Measurements from ENCODE around the gene MEA1.

DNA sequence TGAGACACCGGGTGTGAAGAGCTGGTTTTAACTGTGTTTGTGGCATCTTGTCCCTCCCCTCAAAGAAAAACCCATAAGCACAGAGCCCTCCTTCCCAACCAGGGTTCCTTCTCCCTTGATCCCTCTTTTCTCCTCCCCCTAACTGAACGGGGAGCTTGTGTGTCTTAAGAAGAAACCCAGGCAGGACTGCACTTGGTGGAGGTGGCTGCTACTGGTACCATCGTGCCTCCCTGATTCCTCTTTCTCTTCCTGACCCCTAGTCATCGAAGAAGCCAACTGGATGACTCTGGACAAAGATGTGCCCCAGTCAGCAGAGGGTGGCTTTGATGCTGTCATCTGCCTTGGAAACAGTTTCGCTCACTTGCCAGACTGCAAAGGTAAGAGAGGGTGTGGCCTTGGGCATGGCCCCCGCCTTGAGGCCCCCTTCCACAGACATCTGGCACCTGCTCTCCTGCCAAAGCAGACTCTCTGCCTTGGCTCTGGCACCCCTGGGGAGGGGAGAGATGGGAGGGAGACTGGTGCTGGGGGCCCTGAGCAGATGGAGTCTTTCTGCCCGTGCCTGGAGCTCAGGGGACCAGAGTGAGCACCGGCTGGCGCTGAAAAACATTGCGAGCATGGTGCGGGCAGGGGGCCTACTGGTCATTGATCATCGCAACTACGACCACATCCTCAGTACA, 51.1 kb downstream of the MEA1 start:
- TF ChIP-seq CTCF (IDR thresholded peaks at IDR 0.05) = no peak
- no peak for TF ChIP-seq POLR2A (IDR thresholded peaks at IDR 0.05)
